CD14-positive monocyte (primary cell): Measurements from ENCODE around the gene MARCHF3. TPM values are rescaled to one million over a fixed set of nuclear protein-coding genes. Genes with fewer than 3 reads are reported as not detected.

Source experiments
- DNase-seq, 3 donors: peaks; one replicate each; pipeline ENCODE4 v3.0.0-alpha.2; 2011 to 2022
- H2AFZ ChIP-seq: 2 replicates; pipeline ENCODE4 v1.6.0; 2012; ENCODE audit warnings: mild to moderate bottlenecking, low read depth, low read length, inconsistent platforms; ENCODE audit not compliant: insufficient read depth, poor library complexity, severe bottlenecking
- H3K27ac ChIP-seq, 2 donors: 1 replicate in 1 of 2; 2 replicates in 1 of 2; pipeline ENCODE4 v1.5.1; 2012 to 2013; ENCODE audit warnings: low read length in 2 of 2, control low read depth in 1 of 2, inconsistent platforms in 1 of 2, low read depth in 1 of 2, mild to moderate bottlenecking in 1 of 2
- H3K27me3 ChIP-seq, 2 donors: one replicate each; pipeline versions ENCODE4 v1.6.0 to v1.6.1; 2011 to 2013; ENCODE audit warnings: low read length in 2 of 2; ENCODE audit not compliant: control insufficient read depth in 2 of 2, insufficient read depth in 2 of 2
- H3K36me3 ChIP-seq, 2 donors: replicated peaks in 1 of 2; 1 replicate in 1 of 2; 2 replicates in 1 of 2; pipeline versions ENCODE4 v1.5.1 to v1.6.1; 2012 to 2013; ENCODE audit warnings: low read length in 2 of 2, control low read depth in 1 of 2, inconsistent platforms in 1 of 2, mild to moderate bottlenecking in 1 of 2; ENCODE audit not compliant: insufficient read depth in 2 of 2, control insufficient read depth in 1 of 2
- H3K4me1 ChIP-seq, 2 donors: 1 replicate in 1 of 2; 2 replicates in 1 of 2; pipeline versions ENCODE4 v1.5.1 to v1.6.1; 2012 to 2013; ENCODE audit warnings: low read length in 2 of 2, control low read depth in 1 of 2, inconsistent platforms in 1 of 2, mild to moderate bottlenecking in 1 of 2, moderate library complexity in 1 of 2; ENCODE audit not compliant: insufficient read depth in 2 of 2, control insufficient read depth in 1 of 2
- H3K4me2 ChIP-seq: replicated peaks from 2 replicates; pipeline ENCODE3; 2012; ENCODE audit warnings: low read length, moderate library complexity, mild to moderate bottlenecking; ENCODE audit not compliant: poor library complexity, severe bottlenecking; ENCODE audit errors: extremely low read depth
- H3K4me3 ChIP-seq, 3 experiments: fragments of 200-600 bp in 1 of 3; sonication (generic) in 1 of 3; replicated peaks in 1 of 3; 1 replicate in 2 of 3; 2 replicates in 1 of 3; pipeline ENCODE4 v1.5.1; 2011 to 2013; ENCODE audit warnings: low read length in 3 of 3, mild to moderate bottlenecking in 3 of 3, control low read depth in 2 of 3, low read depth in 2 of 3, inconsistent platforms in 1 of 3, moderate library complexity in 1 of 3
- H3K79me2 ChIP-seq: 2 replicates; pipeline ENCODE4 v1.6.0; 2012; ENCODE audit warnings: mild to moderate bottlenecking, control low read depth, inconsistent platforms, low read length, moderate library complexity; ENCODE audit not compliant: insufficient read depth
- H3K9ac ChIP-seq: 2 replicates; pipeline ENCODE4 v1.6.0; 2017; ENCODE audit warnings: low read length, mild to moderate bottlenecking; ENCODE audit not compliant: insufficient read depth, poor library complexity, severe bottlenecking
- H3K9me3 ChIP-seq, 2 donors: replicated peaks in 1 of 2; 1 replicate in 1 of 2; 2 replicates in 1 of 2; pipeline versions ENCODE4 v1.5.1 to v1.6.1; 2012 to 2013; ENCODE audit warnings: low read length in 2 of 2, control low read depth in 1 of 2; ENCODE audit not compliant: control insufficient read depth in 1 of 2, insufficient read depth in 1 of 2
- H4K20me1 ChIP-seq: 2 replicates; pipeline ENCODE4 v1.6.0; 2012; ENCODE audit warnings: mild to moderate bottlenecking, low read length, control low read depth, moderate library complexity; ENCODE audit not compliant: insufficient read depth
- H3K27ac Mint-ChIP-seq, 7 donors: one replicate each; pipeline ENCODE4 v1.8.0; 2020; ENCODE audit warnings: mild to moderate bottlenecking in 7 of 7, mixed read lengths in 7 of 7, moderate library complexity in 6 of 7, inconsistent platforms in 2 of 7
- H3K27me3 Mint-ChIP-seq, 3 donors: one replicate each; pipeline ENCODE4 v1.8.0; 2021 to 2022; ENCODE audit warnings: low read depth in 3 of 3, mild to moderate bottlenecking in 3 of 3, mixed read lengths in 3 of 3, moderate library complexity in 3 of 3, inconsistent platforms in 1 of 3
- H3K36me3 Mint-ChIP-seq, 2 donors: one replicate each; pipeline ENCODE4 v1.8.0; 2020; ENCODE audit warnings: mixed read lengths in 2 of 2, inconsistent platforms in 1 of 2, mild to moderate bottlenecking in 1 of 2
- H3K4me1 Mint-ChIP-seq: one replicate; pipeline ENCODE4 v1.8.0; 2020; ENCODE audit warnings: mild to moderate bottlenecking, mixed read lengths
- H3K4me3 Mint-ChIP-seq, 2 donors: one replicate each; pipeline ENCODE4 v1.8.0; 2020; ENCODE audit warnings: mild to moderate bottlenecking in 2 of 2, mixed read lengths in 2 of 2, moderate library complexity in 1 of 2
- H3K9me3 Mint-ChIP-seq, 7 donors: one replicate each; pipeline ENCODE4 v1.8.0; 2020 to 2022; ENCODE audit warnings: mixed read lengths in 7 of 7, mild to moderate bottlenecking in 6 of 7, moderate library complexity in 6 of 7, inconsistent platforms in 2 of 7
- WGBS: methylation state at CpG from one replicate; pipeline ENCODE4 v1.1.5; 2013; ENCODE audit warnings: missing lambda C conversion rate; ENCODE audit not compliant: insufficient coverage; 5-methylcytosine and 5-hydroxymethylcytosine counted together
- intact Hi-C, 2 donors: fragments of 100-400 bp; cut with micrococcal nuclease; formaldehyde crosslinking; loops; one replicate each; pipeline versions ENCODE4 v1.15.0 to v1.15.1; 2023
- polyA plus RNA-seq, 3 donors: library from polyadenylated mRNA; depleted of rRNA in 1 of 3; unstranded in 2 of 3; stranded (reverse) in 1 of 3; fragments of 300-500 nt in 2 of 3; fragments of >200 nt in 1 of 3; fragmentation: Illumina TruSeq in 2 of 3; gene quantifications; 1 replicate in 2 of 3; 2 replicates in 1 of 3; pipeline ENCODE4 v1.2.3, GENCODE V29; 2012 to 2021
- TF ChIP-seq, protein P1 (sequence below): fragments of 200-600 bp; IDR thresholded peaks from one replicate; pipeline ENCODE4 v1.8.0; 2022; ENCODE audit warnings: antibody characterized with exemption, mild to moderate bottlenecking

Gene MARCHF3
- polyA plus RNA-seq, 3 donors: 0.88 to 1.6 (median 0.96) TPM

DNA sequence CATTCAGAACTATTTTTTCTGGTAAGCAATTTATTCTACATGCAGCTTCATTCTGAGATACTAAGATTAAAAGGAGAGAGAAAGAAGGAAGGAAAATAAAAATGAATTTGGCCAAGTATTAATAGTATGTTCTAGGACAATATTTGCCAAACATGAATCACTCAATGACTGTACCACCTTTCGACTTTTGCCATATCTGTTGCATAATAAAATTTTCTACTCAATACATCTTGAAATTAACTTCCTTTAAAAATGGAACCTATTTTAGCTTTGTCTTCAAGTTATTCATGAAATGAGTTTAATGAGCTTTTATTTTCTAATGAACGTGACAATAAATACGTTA is 111.8 kb downstream of the MARCHF3 start:
- Mint-ChIP-seq H3K27me3 (peaks cover 0 to 3% (median 0%) of the 10 kb centered on the region in 3 donors), H3K9me3 (peaks cover 0 to 1% (median 0%) of the 10 kb centered on the region in 7 donors), H3K36me3 (peaks cover 8 to 28% of the 10 kb centered on the region in 2 donors), H3K4me1 (no peaks in the 10 kb centered on the region), H3K4me3 (no peak overlapping the region), H3K27ac (no peak overlapping the region)
- no peak overlapping the region for H3K4me2 ChIP-seq
- H3K4me3 ChIP-seq: no peak overlapping the region
- no peak overlapping the region for H3K27ac ChIP-seq
- peaks cover 0 to 9% of the 10 kb centered on the region in 2 donors for H3K36me3 ChIP-seq
- H3K4me1 ChIP-seq: no peaks in the 10 kb centered on the region
- DNase-seq: no peak
- no peak overlapping the region for H2AFZ ChIP-seq
- no peaks in the 10 kb centered on the region for H4K20me1 ChIP-seq
- no peaks in the 10 kb centered on the region for H3K9me3 ChIP-seq
- no peak overlapping the region for H3K9ac ChIP-seq
- no peaks in the 10 kb centered on the region for H3K79me2 ChIP-seq
- WGBS: no CpG with 5 or more reads among the region's 3 CpGs
- TF ChIP-seq, protein P1, sequence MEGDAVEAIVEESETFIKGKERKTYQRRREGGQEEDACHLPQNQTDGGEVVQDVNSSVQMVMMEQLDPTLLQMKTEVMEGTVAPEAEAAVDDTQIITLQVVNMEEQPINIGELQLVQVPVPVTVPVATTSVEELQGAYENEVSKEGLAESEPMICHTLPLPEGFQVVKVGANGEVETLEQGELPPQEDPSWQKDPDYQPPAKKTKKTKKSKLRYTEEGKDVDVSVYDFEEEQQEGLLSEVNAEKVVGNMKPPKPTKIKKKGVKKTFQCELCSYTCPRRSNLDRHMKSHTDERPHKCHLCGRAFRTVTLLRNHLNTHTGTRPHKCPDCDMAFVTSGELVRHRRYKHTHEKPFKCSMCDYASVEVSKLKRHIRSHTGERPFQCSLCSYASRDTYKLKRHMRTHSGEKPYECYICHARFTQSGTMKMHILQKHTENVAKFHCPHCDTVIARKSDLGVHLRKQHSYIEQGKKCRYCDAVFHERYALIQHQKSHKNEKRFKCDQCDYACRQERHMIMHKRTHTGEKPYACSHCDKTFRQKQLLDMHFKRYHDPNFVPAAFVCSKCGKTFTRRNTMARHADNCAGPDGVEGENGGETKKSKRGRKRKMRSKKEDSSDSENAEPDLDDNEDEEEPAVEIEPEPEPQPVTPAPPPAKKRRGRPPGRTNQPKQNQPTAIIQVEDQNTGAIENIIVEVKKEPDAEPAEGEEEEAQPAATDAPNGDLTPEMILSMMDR: no peak
- intact Hi-C loops: no loop called here
- no peaks in the 10 kb centered on the region for H3K27me3 ChIP-seq

DNA sequence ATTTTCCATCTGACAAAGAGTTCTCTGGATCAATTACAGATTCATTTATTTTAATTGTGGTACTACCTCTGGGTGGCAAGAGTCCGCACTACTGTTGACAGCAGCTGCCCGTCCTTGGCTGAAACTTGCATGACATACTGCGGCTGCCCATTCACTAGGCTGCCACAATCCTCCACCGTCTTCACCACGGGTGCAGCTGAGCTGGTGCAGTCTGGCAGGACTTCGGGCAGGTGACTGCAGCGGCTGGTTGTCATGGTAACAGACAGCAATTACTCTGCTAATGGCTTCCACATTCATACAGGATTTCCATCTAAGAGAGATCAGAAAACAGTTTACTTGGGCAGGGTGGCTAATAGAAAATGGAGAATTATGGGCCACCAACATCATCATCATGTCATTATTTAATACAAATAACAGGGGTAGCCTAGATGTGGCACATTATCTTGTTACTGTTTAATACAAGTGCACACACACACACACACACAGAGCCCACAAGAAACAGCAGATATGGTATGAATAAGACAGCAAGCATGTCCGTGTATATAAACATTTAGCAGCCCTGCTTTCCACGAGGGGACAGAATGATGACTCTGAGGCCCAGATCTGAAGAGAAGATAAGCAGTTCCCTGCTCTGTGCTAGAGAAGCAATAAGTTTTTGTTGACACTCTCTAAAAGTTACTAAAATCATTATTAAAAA is 112.3 kb downstream of the MARCHF3 start:
- no peak overlapping the region for H3K4me3 Mint-ChIP-seq
- intact Hi-C loops: no loop called here
- Histone ChIP-seq H4K20me1 (no peaks in the 10 kb centered on the region), H3K9ac (no peak overlapping the region), H3K4me3 (no peak overlapping the region), H3K36me3 (peaks cover 0 to 9% of the 10 kb centered on the region in 2 donors), H3K27me3 (no peaks in the 10 kb centered on the region), H3K79me2 (no peaks in the 10 kb centered on the region), H3K9me3 (no peaks in the 10 kb centered on the region), H3K27ac (no peak overlapping the region), H2AFZ (no peak overlapping the region), H3K4me1 (no peaks in the 10 kb centered on the region), H3K4me2 (no peak overlapping the region)
- H3K4me1 Mint-ChIP-seq: peaks cover 1% of the 10 kb centered on the region
- H3K36me3 Mint-ChIP-seq: peaks cover 8 to 28% of the 10 kb centered on the region in 2 donors
- peaks cover 0 to 1% (median 0%) of the 10 kb centered on the region in 7 donors for H3K9me3 Mint-ChIP-seq
- H3K27me3 Mint-ChIP-seq: peaks cover 0 to 3% (median 0%) of the 10 kb centered on the region in 3 donors
- WGBS: 98% methylated on average over 4 of the region's 9 CpGs
- DNase-seq: no peak
- no peak overlapping the region for H3K27ac Mint-ChIP-seq
- TF ChIP-seq, protein P1: no peak
